ENCODE data around the gene MME. TPM values are rescaled to one million over a fixed set of nuclear protein-coding genes. Genes with fewer than 3 reads are reported as not detected.

The MME gene
- total and polyA plus RNA-seq, 2 of the 4 experiments (the other 2 are of a cell fraction), result 11.7 to 22.8 TPM

DNA sequence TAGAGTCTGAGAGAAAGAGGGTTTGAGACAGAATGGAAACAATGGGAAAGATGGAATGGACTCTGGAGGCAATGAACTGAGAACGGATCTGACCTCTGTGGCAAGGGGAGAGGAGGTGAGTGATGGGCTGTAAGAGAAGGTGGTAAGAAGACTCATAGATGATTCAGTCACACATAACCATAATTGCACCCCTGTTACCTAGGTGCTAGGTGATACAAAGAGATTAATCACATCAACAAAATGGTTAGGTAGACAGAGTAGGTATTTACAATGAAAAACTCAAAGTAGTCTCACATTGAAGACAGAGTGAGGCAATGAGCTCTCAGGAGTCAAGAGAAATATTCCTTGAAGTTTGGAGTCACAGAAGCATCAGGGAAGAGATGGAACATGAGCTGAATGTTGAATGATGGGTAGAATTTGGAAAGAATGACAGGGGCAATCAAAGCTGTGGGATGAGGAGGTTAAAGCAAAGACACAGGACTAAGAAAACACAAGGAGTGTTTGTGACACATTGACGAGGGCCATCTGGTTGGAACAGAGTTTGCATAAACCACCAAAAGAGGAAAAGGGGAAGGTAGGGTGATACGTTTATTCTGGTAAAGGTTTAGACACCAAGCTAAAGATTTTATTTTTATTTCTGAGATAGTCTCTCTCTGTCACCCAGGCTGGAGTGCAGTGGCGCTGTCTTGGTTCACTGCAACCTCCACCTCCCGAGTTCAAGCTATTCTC lies 32.7 kb downstream of the MME start:
- no peak overlapping the region for H3K14ac ChIP-seq (replicated peaks; ENCODE audit: low read depth, low read length)
- intact Hi-C loops (cut with micrococcal nuclease), result no loop called here
- H3K4me2 ChIP-seq (ENCODE audit: low read depth, low read length), result no peak overlapping the region
- ATAC-seq (ENCODE audit: low read depth), result no peak
- no peaks in the 10 kb centered on the region for H3K9me3 ChIP-seq (ENCODE audit: control insufficient read depth, insufficient read depth, low read length)
- H3K18ac ChIP-seq (ENCODE audit: low read depth, low read length), result no peak overlapping the region
- no peak overlapping the region for H3K9ac ChIP-seq (ENCODE audit: low read depth, low read length)
- BruUV-seq (replicated peaks), result no TSS peak
- H3K27me3 ChIP-seq (ENCODE audit: control insufficient read depth, insufficient read depth, low read length), result no peaks in the 10 kb centered on the region
- WGBS, 2 experiments (ENCODE audit: extremely low coverage in 2 of 2, insufficient read length in 1 of 2), result 100% methylated on average over 1 of the region's 5 CpGs; no CpG with 5 or more reads in 1 of the 2 experiments
- no peaks in the 10 kb centered on the region for H3K79me1 ChIP-seq (ENCODE audit: low read depth in 1 of 2, low read length in 2 of 2)
- H4K8ac ChIP-seq (ENCODE audit: low read depth in 2 of 2, low read length in 2 of 2), result no peak overlapping the region
- no peak overlapping the region for H3K27ac ChIP-seq (ENCODE audit: insufficient read depth, low read length)
- H4K20me1 ChIP-seq (ENCODE audit: insufficient read depth, low read length), result no peaks in the 10 kb centered on the region
- no peak overlapping the region for H3K23ac ChIP-seq (ENCODE audit: low read depth, low read length)
- dilution Hi-C loops (cut with HindIII; ENCODE audit: low sequenced_read_pairs, unreplicated experiment), result no loop called here
- DNase-seq, result no peak
- POLR2A ChIA-PET (ENCODE audit: unreplicated experiment), result no interaction called here
- H2BK15ac ChIP-seq (ENCODE audit: low read depth, low read length), result no peak overlapping the region
- no peak overlapping the region for H4K91ac ChIP-seq (ENCODE audit: insufficient read depth, low read depth, low read length)
- no peak overlapping the region for H2AK5ac ChIP-seq (ENCODE audit: low read depth, low read length)
- H3K36me3 ChIP-seq (ENCODE audit: control insufficient read depth, insufficient read depth, low read length), result no peaks in the 10 kb centered on the region
- no peak overlapping the region for H2BK120ac ChIP-seq (ENCODE audit: low read depth, low read length)
- no peak overlapping the region for H2AFZ ChIP-seq (replicated peaks; ENCODE audit: low read length, poor library complexity)
- H3K4ac ChIP-seq (ENCODE audit: low read depth, low read length), result no peak overlapping the region
- in situ Hi-C loops (cut with MboI; ENCODE audit: low sequenced_read_pairs), result no loop called here
- H3K4me3 ChIP-seq (ENCODE audit: insufficient read depth, low read depth, low read length), result no peak overlapping the region
- H3K9me1 ChIP-seq (ENCODE audit: insufficient read depth, low read length), result no peaks in the 10 kb centered on the region
- TF ChIP-seq POLR2A (IDR thresholded peaks at IDR 0.05; ENCODE audit: low read depth, low read length), result no peak
- TF ChIP-seq RCOR1 (IDR thresholded peaks at IDR 0.05; ENCODE audit: insufficient replicate concordance, low read length), result no peak
- no peak for TF ChIP-seq CEBPB (IDR thresholded peaks at IDR 0.05; ENCODE audit: low read depth, low read length)
- no peak for TF ChIP-seq RFX5 (IDR thresholded peaks at IDR 0.05; ENCODE audit: low read depth, low read length)
- TF ChIP-seq, protein P1, sequence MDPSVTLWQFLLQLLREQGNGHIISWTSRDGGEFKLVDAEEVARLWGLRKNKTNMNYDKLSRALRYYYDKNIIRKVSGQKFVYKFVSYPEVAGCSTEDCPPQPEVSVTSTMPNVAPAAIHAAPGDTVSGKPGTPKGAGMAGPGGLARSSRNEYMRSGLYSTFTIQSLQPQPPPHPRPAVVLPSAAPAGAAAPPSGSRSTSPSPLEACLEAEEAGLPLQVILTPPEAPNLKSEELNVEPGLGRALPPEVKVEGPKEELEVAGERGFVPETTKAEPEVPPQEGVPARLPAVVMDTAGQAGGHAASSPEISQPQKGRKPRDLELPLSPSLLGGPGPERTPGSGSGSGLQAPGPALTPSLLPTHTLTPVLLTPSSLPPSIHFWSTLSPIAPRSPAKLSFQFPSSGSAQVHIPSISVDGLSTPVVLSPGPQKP (IDR thresholded peaks at IDR 0.05; ENCODE audit: borderline replicate concordance, low read depth, low read length), result no peak
- TF ChIP-seq CHD1 (IDR thresholded peaks at IDR 0.05; ENCODE audit: low read depth, low read length), result no peak
- TF ChIP-seq BHLHE40 (IDR thresholded peaks at IDR 0.05; ENCODE audit: low read depth, low read length), result no peak
- TF ChIP-seq MXI1 (IDR thresholded peaks at IDR 0.05; ENCODE audit: borderline replicate concordance, low read depth, low read length), result no peak
- TF ChIP-seq NFE2L2 (IDR thresholded peaks at IDR 0.05; ENCODE audit: low read depth, low read length), result no peak
- no peak for TF ChIP-seq FOS (IDR thresholded peaks at IDR 0.05; ENCODE audit: low read depth, low read length)
- TF ChIP-seq, protein P2, sequence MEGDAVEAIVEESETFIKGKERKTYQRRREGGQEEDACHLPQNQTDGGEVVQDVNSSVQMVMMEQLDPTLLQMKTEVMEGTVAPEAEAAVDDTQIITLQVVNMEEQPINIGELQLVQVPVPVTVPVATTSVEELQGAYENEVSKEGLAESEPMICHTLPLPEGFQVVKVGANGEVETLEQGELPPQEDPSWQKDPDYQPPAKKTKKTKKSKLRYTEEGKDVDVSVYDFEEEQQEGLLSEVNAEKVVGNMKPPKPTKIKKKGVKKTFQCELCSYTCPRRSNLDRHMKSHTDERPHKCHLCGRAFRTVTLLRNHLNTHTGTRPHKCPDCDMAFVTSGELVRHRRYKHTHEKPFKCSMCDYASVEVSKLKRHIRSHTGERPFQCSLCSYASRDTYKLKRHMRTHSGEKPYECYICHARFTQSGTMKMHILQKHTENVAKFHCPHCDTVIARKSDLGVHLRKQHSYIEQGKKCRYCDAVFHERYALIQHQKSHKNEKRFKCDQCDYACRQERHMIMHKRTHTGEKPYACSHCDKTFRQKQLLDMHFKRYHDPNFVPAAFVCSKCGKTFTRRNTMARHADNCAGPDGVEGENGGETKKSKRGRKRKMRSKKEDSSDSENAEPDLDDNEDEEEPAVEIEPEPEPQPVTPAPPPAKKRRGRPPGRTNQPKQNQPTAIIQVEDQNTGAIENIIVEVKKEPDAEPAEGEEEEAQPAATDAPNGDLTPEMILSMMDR (conservative IDR thresholded peaks at IDR 0.05; ENCODE audit: low read depth, low read length), result no peak
- TF ChIP-seq MAFK (IDR thresholded peaks at IDR 0.05; ENCODE audit: low read depth, low read length), result no peak
- no peak for TF ChIP-seq SMC3 (IDR thresholded peaks at IDR 0.05; ENCODE audit: low read depth, low read length)
- TF ChIP-seq RAD21 (IDR thresholded peaks at IDR 0.05; ENCODE audit: low read length), result no peak
- TF ChIP-seq, protein P3, sequence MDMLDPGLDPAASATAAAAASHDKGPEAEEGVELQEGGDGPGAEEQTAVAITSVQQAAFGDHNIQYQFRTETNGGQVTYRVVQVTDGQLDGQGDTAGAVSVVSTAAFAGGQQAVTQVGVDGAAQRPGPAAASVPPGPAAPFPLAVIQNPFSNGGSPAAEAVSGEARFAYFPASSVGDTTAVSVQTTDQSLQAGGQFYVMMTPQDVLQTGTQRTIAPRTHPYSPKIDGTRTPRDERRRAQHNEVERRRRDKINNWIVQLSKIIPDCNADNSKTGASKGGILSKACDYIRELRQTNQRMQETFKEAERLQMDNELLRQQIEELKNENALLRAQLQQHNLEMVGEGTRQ (IDR thresholded peaks at IDR 0.05; ENCODE audit: low read depth, low read length), result no peak
- TF ChIP-seq MAZ (IDR thresholded peaks at IDR 0.05; ENCODE audit: borderline replicate concordance, low read depth, low read length), result no peak
- H2BK20ac ChIP-seq (ENCODE audit: low read depth, low read length), result no peak overlapping the region
- CTCF ChIA-PET, result no interaction called here
- H4K5ac ChIP-seq (ENCODE audit: low read depth, low read length), result no peak overlapping the region
- no peak overlapping the region for H2BK5ac ChIP-seq (ENCODE audit: low read depth, low read length, poor library complexity, severe bottlenecking)
- no peaks in the 10 kb centered on the region for H3K4me1 ChIP-seq (ENCODE audit: control insufficient read depth, insufficient read depth, low read length)
- no peak overlapping the region for H2AK9ac ChIP-seq (replicated peaks; ENCODE audit: low read depth, low read length, poor library complexity)
- no peak overlapping the region for H3K56ac ChIP-seq (ENCODE audit: extremely low read depth, insufficient read depth, low read length)
